BJ (cell line): ENCODE measurements around the gene CTTN. TPM values are rescaled to one million over a fixed set of nuclear protein-coding genes. Genes with fewer than 3 reads are reported as not detected.

ENCODE experiments used
- CTCF ChIA-PET: fragments of 350-600 bp; formaldehyde crosslinking; extraction: SDS; loops from one replicate; lab custom pipeline; 2021; ENCODE audit warnings: antibody characterized with exemption, inconsistent platforms; lab: Yijun Ruan, JAX
- POLR2A ChIA-PET: fragments of 300-600 bp; sonication (Branson Sonifier 250); formaldehyde crosslinking; extraction: SDS; loops from one replicate; lab custom pipeline; 2021; ENCODE audit warnings: antibody characterized with exemption; lab: Charles Lee
- DNase-seq: peaks from one replicate; pipeline ENCODE4 v3.0.0-alpha.2; 2011; ENCODE audit warnings: low read depth
- H3K27me3 ChIP-seq: 2 replicates; pipeline ENCODE4 v1.6.0; 2011; ENCODE audit warnings: low read length; ENCODE audit not compliant: control insufficient read depth, insufficient read depth
- H3K36me3 ChIP-seq: 2 replicates; pipeline ENCODE4 v1.5.1; 2011; ENCODE audit warnings: low read length; ENCODE audit not compliant: control insufficient read depth, insufficient read depth
- H3K4me3 ChIP-seq: 2 replicates; pipeline ENCODE4 v1.5.1; 2011; ENCODE audit warnings: low read depth, mild to moderate bottlenecking, control low read depth, low read length
- polyA plus RNA-seq: library from polyadenylated mRNA; depleted of rRNA; stranded (reverse); fragments of >200 nt; gene quantifications from 2 replicates; pipeline ENCODE4 v1.2.3, GENCODE V29; 2011
- TF ChIP-seq, protein P1 (sequence below): IDR thresholded peaks from 2 replicates; pipeline ENCODE4 v1.5.1; 2011; ENCODE audit warnings: low read depth, mild to moderate bottlenecking, control low read depth, inconsistent platforms, low read length, moderate library complexity; ENCODE audit not compliant: insufficient read depth

CTTN gene
- polyA plus RNA-seq, 1 experiment = 166 TPM

DNA sequence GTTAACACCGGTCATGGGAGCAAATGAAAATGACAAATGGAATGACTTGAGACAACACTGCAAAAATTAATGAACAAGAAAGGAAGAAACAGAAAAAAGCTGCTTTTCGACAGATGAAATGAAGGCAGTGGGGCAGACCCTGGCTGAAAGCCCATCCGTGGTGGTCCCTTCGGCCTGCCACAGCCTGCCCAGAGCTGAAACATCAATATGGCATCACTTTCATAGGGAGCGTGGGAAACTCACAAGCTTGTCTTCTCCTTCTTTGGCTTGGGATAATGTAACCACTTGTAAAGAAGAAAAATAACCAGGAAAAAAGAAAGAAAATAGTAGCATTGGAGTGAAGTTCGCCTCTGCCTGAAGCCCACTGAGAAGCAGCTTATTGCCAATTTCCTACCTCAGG lies 78.8 kb downstream of the CTTN start:
- no peaks in the 10 kb centered on the region for H3K36me3 ChIP-seq
- H3K27me3 ChIP-seq = 0 out of 2 replicates have a peak, but pooled peaks cover 2% of the 10 kb centered on the region
- H3K4me3 ChIP-seq = no peak overlapping the region
- ChIA-PET POLR2A (no interaction called here), CTCF (interaction anchor here (0.7 to 1.5 kb wide), 2 partner anchors 9 to 895 kb away, joined by 3 to 6 read pairs; no protein-coding TSS in a partner anchor)
- no peak for DNase-seq
- TF ChIP-seq, protein P1, sequence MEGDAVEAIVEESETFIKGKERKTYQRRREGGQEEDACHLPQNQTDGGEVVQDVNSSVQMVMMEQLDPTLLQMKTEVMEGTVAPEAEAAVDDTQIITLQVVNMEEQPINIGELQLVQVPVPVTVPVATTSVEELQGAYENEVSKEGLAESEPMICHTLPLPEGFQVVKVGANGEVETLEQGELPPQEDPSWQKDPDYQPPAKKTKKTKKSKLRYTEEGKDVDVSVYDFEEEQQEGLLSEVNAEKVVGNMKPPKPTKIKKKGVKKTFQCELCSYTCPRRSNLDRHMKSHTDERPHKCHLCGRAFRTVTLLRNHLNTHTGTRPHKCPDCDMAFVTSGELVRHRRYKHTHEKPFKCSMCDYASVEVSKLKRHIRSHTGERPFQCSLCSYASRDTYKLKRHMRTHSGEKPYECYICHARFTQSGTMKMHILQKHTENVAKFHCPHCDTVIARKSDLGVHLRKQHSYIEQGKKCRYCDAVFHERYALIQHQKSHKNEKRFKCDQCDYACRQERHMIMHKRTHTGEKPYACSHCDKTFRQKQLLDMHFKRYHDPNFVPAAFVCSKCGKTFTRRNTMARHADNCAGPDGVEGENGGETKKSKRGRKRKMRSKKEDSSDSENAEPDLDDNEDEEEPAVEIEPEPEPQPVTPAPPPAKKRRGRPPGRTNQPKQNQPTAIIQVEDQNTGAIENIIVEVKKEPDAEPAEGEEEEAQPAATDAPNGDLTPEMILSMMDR = no peak

DNA sequence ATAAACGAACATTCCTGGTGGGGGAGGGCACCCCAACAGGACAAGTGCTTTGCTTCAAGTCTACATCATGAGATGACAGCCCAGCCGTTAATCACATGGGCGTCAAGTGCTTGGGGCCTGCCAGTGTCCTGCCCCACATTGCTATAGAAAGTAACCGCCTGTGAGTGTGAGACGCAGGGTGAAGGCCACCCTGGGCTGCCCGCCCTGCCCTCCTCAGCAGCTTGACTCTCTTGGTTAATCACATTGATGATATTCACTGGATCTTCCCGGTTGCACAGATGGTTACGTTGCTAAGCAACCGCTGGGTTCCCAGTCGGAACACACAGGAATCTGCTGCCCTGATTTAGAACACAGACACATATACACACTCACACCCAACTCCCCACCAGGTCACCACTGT lies 79.3 kb downstream of the CTTN start:
- ChIA-PET POLR2A (no interaction called here), CTCF (interaction anchor here (0.7 to 1.5 kb wide), 2 partner anchors 10 to 894 kb away, joined by 3 to 6 read pairs; no protein-coding TSS in a partner anchor)
- TF ChIP-seq, protein P1 = no peak
- DNase-seq = no peak
- H3K27me3 ChIP-seq = 0 out of 2 replicates have a peak, but pooled peaks cover 2% of the 10 kb centered on the region
- H3K4me3 ChIP-seq = no peak overlapping the region
- H3K36me3 ChIP-seq = no peaks in the 10 kb centered on the region

DNA sequence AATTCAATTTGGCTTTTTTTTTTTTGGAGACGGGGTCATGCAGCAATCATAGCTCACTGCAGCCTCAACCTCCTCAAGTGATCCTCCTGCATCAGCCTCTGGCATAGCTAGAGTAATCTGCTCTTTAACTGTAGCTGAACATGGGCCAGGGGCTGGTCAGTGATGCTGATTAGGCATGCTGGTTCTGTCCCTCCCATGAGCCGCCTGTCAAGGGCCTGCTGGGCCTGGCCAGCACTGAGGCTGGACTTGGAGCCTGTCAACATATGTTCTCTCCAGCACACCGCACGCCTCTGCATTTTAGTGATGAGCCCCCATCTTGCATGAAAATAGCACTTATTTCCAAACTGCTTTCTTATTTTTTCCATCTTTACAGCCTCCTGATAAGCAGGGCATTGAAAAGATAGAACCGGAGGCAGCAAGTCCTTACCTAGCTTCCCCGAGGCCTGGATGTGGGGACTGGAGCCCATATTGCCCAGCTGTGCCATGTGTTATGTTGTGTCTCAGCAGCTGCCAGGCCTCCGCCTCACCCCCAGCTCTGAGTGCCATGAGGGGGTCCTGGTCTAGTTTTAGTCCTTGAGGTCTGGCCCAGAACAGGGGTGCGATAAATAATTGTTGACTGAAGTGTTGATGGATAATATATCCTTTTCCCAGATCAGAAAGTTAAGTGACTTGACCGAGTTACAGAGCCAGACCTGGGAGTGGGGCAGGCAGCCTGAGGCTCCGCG lies 80.0 kb downstream of the CTTN start:
- Histone ChIP-seq H3K27me3 (0 out of 2 replicates have a peak, but pooled peaks cover 2% of the 10 kb centered on the region), H3K36me3 (no peaks in the 10 kb centered on the region), H3K4me3 (no peak overlapping the region)
- ChIA-PET CTCF (no interaction called here), POLR2A (no interaction called here)
- TF ChIP-seq, protein P1 = no peak
- no peak for DNase-seq

DNA sequence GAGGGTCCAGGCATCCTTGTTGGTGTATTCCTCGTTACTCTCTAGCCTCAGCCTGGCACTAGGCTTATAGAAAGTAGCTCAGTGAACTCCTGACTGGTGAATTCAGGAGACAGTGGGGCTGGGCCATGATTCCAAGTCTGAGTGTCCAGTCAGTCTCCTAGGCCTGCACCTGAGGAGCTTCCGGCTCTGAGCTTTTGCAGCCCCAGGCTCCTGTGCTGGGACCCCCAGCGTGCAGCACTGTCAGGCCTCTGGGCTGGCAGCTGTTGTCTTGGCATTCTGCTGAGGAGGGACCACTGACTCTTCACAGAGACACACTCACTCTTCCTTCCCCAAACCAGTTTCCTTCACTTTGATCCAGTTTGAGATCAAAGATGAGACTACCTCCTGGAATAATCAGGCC lies 82.4 kb downstream of the CTTN start:
- no peaks in the 10 kb centered on the region for H3K36me3 ChIP-seq
- DNase-seq = no peak
- CTCF ChIA-PET = interaction anchor here (0.9 kb wide), 2 partner anchors 10 to 12 kb away, joined by 3 read pairs; no protein-coding TSS in a partner anchor
- H3K4me3 ChIP-seq = no peak overlapping the region
- TF ChIP-seq, protein P1 = no peak
- POLR2A ChIA-PET = no interaction called here
- H3K27me3 ChIP-seq = 0 out of 2 replicates have a peak, but pooled peaks cover 2% of the 10 kb centered on the region

DNA sequence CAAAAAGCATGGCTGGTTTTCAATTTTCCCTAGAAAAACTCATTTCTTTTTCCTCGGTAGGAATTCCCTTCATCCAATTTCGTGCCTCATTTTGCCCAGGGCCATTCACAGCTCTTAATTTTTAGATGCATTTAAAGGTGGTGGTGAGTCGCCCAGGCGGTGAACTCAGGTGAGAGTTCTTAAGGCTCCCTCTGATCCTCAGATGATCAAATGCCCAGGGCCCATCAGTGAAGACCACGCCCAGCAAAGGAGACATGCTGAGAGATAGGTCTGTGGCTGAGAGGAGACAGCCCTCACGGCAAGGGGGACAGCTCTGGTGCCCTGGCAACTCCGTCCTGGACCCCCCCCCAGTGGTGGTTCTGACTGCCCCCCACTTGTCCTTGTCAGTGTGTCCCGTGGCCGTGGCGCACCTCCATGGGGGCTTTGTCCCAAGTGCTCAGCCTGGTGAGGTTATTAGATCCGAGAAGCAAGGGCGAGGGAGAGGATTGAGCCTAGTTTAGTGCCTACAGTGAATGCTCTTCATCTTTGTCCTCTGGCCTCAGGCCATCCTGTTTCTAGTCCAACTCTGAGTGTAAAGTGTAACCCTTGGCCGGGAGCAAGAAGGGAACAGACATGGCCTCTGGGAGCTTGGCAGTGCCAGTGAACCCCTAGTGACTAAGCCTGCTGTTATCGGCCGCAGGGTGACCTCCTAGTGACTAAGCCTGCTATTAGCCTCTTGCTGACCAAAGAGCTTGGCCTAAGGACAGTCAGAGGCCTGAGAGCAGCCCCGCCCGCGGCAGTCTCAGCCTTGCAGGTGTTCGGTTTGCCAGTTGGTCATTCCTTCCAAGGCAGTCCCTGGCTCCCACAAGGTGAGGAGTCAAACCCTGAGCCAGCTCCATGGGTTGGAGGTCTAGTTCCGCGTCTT lies 83.5 kb downstream of the CTTN start:
- Histone ChIP-seq H3K36me3 (no peaks in the 10 kb centered on the region), H3K27me3 (no peaks in the 10 kb centered on the region), H3K4me3 (no peak overlapping the region)
- no peak for DNase-seq
- TF ChIP-seq, protein P1 = no peak
- POLR2A ChIA-PET = no interaction called here
- CTCF ChIA-PET = interaction anchor here (0.9 to 1.4 kb wide), 4 partner anchors 14 to 275 kb away, joined by 3 to 8 read pairs (median 4); no protein-coding TSS in a partner anchor
